Measurements from ENCODE around the gene ZNF155. TPM values are rescaled to one million over a fixed set of nuclear protein-coding genes. Genes with fewer than 3 reads are reported as not detected.

Gene ZNF155
- polyA plus RNA-seq, 1 experiment = 8.2 TPM

DNA sequence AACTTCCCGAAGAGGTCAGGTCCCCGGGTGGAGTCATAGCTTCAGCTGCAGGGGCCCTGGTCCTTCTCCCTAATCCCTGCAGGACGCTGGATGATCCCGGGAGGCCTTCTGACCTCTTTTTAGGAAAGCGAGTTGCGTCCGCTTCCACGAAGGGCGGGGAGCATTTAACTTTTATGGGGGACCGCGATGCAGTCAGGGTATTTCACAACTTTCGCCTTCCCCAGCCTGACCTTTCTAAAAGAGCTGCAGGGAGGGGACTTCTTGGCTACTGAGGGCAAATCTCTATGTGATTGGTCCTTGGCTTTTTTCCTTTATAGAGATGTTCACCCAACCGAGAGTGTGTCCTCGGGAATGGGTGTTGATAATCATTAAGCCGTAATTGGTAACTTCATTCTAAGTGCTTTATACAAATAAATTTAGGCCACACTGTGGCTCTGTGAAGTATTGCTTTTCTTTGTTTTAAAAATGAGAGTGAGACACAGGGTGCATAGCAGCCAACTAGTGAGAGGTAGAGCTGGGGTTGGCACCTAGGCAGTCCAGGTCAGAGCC, 19.5 kb downstream of the ZNF155 start:
- H3K27ac ChIP-seq (ENCODE audit: low read depth, low read length) = no peak overlapping the region
- H3K27me3 ChIP-seq (ENCODE audit: control insufficient read depth, insufficient read depth, low read length) = no peaks in the 10 kb centered on the region
- DNase-seq (ENCODE audit: low read depth, low spot score) = no peak
- POLR2A ChIA-PET = no interaction called here
- no peak for TF ChIP-seq CTCF (IDR thresholded peaks at IDR 0.05; ENCODE audit: low read depth, low read length)
- CTCF ChIA-PET = interaction anchor here (0.8 kb wide), 1 partner anchor 20 kb away, joined by 3 read pairs; no protein-coding TSS in a partner anchor
- peaks cover 10% of the 10 kb centered on the region for H3K9me3 ChIP-seq (ENCODE audit: control insufficient read depth, insufficient read depth, low read length)
- H3K4me3 ChIP-seq (ENCODE audit: low read depth, low read length) = peak overlapping the region; percentile 95

DNA sequence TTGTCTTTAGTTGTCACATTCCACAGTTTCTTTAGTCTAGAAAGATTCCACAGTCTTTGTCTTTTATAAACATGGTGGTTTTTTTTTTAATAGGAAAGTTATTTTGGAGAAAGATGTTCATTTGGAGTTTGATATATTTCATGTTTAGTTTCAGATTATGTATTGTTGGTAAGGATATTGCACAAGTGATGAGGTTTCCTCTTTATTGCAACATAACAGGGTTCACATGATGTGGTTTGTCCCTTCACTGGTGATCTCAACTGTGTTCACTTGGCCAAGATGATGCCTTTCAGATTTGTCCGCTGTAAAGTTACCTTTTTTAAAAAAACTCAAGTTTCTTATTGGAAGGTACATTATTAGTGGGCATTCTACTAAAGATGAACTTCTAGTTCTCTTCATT, 22.0 kb downstream of the ZNF155 start:
- ChIA-PET CTCF (no interaction called here), POLR2A (no interaction called here)
- H3K27ac ChIP-seq (ENCODE audit: low read depth, low read length) = no peak overlapping the region
- no peaks in the 10 kb centered on the region for H3K27me3 ChIP-seq (ENCODE audit: control insufficient read depth, insufficient read depth, low read length)
- H3K9me3 ChIP-seq (ENCODE audit: control insufficient read depth, insufficient read depth, low read length) = peaks cover 28% of the 10 kb centered on the region
- no peak for TF ChIP-seq CTCF (IDR thresholded peaks at IDR 0.05; ENCODE audit: low read depth, low read length)
- DNase-seq (ENCODE audit: low read depth, low spot score) = no peak
- no peak overlapping the region for H3K4me3 ChIP-seq (ENCODE audit: low read depth, low read length)

GRCh38 chr19:44007473-44007872, 23.5 kb downstream of the ZNF155 start:
- no peak for DNase-seq (ENCODE audit: low read depth, low spot score)
- no peak for TF ChIP-seq CTCF (IDR thresholded peaks at IDR 0.05; ENCODE audit: low read depth, low read length)

DNA sequence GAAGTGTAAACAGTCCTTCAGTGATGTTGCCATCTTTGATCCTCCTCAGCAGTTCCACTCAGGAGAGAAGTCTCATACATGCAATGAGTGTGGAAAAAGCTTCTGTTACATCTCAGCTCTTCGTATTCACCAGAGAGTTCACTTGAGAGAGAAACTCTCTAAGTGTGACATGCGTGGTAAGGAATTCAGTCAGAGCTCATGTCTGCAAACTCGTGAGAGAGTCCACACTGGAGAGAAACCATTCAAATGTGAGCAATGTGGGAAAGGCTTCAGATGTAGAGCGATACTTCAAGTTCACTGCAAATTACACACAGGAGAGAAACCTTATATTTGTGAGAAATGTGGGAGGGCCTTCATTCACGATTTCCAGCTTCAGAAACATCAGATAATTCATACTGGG, 26.5 kb downstream of the ZNF155 start:
- CTCF ChIA-PET = no interaction called here
- no peaks in the 10 kb centered on the region for H3K27me3 ChIP-seq (ENCODE audit: control insufficient read depth, insufficient read depth, low read length)
- H3K9me3 ChIP-seq (ENCODE audit: control insufficient read depth, insufficient read depth, low read length) = peaks cover 34% of the 10 kb centered on the region
- no peak for DNase-seq (ENCODE audit: low read depth, low spot score)
- POLR2A ChIA-PET = no interaction called here
- no peak for TF ChIP-seq CTCF (IDR thresholded peaks at IDR 0.05; ENCODE audit: low read depth, low read length)
- H3K4me3 ChIP-seq (ENCODE audit: low read depth, low read length) = no peak overlapping the region
- no peak overlapping the region for H3K27ac ChIP-seq (ENCODE audit: low read depth, low read length)

More at GRCh38 chr19:44007473-44007872, 23.5 kb downstream of the ZNF155 start:
- no peaks in the 10 kb centered on the region for H3K27me3 ChIP-seq (ENCODE audit: control insufficient read depth, insufficient read depth, low read length)
- no peak overlapping the region for H3K27ac ChIP-seq (ENCODE audit: low read depth, low read length)
- CTCF ChIA-PET = no interaction called here
- H3K4me3 ChIP-seq (ENCODE audit: low read depth, low read length) = no peak overlapping the region
- H3K9me3 ChIP-seq (ENCODE audit: control insufficient read depth, insufficient read depth, low read length) = peaks cover 31% of the 10 kb centered on the region
- POLR2A ChIA-PET = no interaction called here

DNA sequence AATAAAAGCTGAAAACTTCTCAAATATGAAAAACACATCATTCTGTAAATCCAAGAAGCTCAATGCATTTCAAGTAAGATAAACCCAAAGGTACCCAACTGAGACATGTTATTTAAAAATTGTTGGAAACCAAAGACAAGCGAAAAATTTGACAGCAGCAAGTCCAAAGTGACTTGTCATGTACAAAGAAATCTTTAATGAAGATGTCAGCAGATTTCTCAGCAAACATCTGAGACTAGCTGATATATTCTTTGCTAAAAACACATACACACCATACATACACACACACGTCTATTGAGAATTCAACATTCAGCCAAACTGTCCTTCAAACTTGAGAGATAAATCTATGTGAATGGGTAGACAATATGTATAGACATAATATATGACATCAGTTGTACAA, 35.5 kb downstream of the ZNF155 start:
- ChIA-PET CTCF (no interaction called here), POLR2A (no interaction called here)
- Histone ChIP-seq H3K27me3 (ENCODE audit: control insufficient read depth, insufficient read depth, low read length) (peaks cover 2% of the 10 kb centered on the region), H3K9me3 (ENCODE audit: control insufficient read depth, insufficient read depth, low read length) (peaks cover under 1% of the 10 kb centered on the region; the same call in 1 of the 2 replicates), H3K4me3 (ENCODE audit: low read depth, low read length) (no peak overlapping the region), H3K27ac (ENCODE audit: low read depth, low read length) (no peak overlapping the region)
- no peak for TF ChIP-seq CTCF (IDR thresholded peaks at IDR 0.05; ENCODE audit: low read depth, low read length)
- DNase-seq (ENCODE audit: low read depth, low spot score) = no peak
